T-helper 2 cell (primary cell): Measurements from ENCODE around the gene FERMT1.

Experiments
- DNase-seq, 5 experiments: peaks; one replicate each; pipeline versions ENCODE4 v3.0.0 to v3.0.0-alpha.2; 2012 to 2022
- total RNA-seq, 2 donors: gene quantifications; one replicate each; lab custom pipeline; 2026; lab: John Stamatoyannopoulos, UW

Gene FERMT1, protein sequence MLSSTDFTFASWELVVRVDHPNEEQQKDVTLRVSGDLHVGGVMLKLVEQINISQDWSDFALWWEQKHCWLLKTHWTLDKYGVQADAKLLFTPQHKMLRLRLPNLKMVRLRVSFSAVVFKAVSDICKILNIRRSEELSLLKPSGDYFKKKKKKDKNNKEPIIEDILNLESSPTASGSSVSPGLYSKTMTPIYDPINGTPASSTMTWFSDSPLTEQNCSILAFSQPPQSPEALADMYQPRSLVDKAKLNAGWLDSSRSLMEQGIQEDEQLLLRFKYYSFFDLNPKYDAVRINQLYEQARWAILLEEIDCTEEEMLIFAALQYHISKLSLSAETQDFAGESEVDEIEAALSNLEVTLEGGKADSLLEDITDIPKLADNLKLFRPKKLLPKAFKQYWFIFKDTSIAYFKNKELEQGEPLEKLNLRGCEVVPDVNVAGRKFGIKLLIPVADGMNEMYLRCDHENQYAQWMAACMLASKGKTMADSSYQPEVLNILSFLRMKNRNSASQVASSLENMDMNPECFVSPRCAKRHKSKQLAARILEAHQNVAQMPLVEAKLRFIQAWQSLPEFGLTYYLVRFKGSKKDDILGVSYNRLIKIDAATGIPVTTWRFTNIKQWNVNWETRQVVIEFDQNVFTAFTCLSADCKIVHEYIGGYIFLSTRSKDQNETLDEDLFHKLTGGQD
- 0 to 0.20 reads per million in 2 donors for total RNA-seq

GRCh38 chr20:6122873-6123648 lies at the start of gene FERMT1:
FERMT1 (minus strand) TSS chr20:6123030; CDS start chr20:6119554, 3,476 bp downstream.
- peak in 1 of 5 experiments; percentile 38 for DNase-seq

GRCh38 chr20:6169251-6169650 lies 46.4 kb upstream of the FERMT1 start:
- no peak for DNase-seq

DNA sequence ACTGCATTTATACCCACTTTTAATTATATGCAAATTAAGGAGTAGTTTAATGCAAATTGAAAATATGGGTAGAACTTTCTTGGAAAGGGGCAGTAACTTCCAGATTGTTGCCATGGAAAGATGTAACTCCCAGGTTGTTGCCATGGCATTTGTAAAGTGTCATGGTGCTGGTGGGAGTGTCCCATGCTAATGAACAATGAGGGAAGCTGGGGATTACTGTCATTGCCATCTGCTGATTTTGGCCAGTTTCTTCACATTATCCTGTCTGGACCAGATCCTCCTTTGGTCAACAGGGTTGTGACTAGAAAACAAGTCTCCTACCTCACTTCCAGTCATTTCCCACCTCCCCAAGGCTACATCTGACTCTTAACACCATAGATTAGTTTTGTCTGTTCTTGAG lies 45.4 kb upstream of the FERMT1 start:
- no peak for DNase-seq

DNA sequence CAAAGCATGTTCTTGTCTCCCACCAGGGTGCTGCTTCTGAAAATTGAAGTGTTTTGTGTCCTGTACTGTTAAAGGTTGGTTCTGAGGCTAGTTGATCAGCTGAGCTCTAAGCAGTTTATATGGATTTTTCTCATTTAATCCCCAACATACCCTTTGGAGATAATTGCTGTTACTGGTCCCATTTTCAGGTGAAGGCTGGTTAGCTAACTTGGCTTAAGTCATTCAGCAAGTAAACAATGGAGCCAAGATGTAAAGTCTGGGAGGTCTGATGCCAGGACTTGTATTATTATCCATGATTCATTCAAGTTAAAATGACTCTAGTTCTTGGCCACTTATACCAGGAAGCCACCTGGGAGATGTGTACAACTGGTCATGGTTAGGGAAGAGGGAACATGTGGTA lies 42.5 kb upstream of the FERMT1 start:
- no peak for DNase-seq

DNA sequence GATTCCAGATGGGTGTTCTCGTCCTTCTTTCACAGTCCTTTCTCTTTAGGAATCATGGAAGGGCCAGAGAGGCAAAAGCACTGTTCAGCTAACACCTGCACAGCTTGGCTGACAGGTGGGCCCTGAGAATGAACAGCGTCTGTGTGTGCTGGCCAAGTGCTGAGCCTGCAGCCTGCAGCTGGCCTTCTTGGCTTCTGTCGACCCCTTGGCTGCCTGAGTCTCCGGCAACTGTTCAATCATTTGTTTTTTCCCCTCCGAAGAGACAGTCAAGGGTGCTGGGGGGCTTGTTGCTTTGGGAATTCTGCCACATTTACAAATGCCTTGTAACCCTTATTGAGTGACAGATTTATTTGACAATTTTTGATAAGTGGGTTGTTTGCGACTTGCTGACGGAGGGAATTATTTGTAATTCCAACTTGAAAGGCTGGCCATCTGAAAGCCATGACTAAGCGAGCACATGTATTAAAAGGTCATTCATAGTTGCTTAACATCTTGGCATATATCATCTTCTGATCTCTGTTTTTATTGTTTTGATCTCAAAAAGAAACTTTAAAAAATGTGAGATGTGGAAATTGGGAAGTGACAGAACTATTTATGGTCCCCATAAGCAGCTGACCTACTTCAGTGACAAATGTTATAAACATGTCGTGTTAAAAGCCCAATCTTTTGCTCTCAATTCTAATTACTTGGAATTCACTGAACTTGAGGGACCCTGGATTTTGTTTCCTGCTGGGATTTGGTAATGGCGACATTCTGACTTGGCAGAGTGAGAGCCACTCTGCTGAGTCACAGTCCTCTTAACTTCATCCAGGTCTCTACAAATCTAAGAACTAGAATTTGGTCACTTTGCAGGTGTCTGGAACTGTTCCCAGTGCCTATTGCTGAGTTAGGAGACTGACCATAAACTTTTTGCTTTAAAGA lies 41.9 kb upstream of the FERMT1 start:
- no peak for DNase-seq

DNA sequence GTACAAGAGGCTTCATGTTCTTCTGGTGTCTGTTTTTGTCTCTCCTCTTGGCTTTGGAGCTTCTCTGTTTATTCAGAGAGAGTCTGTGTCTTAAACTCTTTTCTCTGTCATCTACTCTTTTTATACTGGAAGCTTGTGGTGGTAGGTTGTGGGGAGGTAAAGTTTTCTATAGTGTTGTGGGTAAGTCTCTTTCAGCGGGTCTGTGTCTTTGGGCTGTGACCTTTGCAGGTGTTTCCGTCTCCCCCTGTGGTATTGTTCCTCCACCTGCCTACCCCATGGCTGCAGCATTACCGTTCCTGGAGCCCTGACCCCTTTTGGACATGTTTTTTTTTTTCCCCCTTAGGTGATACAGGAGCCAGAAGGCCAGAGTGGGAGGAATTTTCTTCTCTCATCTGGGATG lies 37.9 kb upstream of the FERMT1 start:
- DNase-seq, result no peak

DNA sequence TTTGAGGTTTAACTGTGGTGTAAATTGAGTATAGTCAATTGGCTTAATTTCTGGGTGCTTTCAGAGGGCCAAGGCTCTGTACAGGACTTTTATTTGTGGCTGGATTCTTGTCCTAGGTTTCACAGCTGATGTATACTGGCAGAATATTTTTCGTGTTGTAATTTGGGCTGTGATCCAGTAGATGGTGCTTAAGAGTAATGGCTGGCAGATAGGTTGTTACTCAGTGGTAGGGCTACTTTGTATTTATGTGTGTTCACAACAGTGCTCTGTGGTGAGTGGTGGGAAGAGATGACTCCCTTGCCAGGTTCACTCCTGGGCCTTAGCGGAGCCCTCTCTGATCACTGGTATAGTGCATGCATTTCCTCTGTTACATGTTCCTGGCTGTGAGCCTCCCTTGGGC lies 34.5 kb upstream of the FERMT1 start:
- DNase-seq, result peak in 1 of 5 experiments; percentile 3

DNA sequence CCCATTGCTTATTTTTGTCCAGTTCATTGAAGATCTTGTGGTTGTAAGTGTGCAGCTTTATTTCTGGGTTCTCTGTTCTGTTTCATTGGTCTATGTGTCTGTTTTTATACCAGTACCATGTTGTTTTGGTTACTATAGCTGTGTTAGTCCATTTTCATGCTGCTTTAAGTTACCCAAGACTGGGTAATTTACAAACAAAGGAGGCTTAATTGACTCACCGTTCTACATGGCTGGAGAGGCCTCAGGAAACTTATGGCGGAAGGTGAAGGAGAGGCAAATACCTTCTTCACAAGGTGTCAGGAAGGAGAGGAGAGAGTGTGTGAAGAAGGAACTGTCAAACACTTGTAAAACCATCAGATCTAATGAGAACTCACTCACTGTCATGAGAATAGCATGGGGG lies 29.9 kb upstream of the FERMT1 start:
- no peak for DNase-seq

DNA sequence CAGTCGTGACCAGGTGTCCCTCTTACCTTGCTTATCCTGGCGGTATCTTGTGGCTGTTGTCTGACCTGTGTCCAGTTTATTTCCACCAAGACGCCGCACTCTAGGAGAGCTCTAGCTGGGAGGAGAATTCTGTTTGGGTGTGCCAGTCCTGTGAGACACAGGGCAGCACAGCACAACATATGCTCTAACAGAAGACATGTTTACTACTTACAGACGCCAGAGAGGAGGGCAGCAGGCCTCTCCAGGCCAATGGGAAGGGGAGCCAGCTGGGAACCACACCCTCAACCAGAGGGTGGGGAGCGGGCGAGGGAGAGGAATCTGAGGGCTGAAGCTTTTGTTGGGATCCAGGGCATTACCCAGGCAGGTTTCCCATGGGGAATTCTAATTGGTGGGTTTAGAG lies 25.2 kb upstream of the FERMT1 start:
- no peak for DNase-seq

DNA sequence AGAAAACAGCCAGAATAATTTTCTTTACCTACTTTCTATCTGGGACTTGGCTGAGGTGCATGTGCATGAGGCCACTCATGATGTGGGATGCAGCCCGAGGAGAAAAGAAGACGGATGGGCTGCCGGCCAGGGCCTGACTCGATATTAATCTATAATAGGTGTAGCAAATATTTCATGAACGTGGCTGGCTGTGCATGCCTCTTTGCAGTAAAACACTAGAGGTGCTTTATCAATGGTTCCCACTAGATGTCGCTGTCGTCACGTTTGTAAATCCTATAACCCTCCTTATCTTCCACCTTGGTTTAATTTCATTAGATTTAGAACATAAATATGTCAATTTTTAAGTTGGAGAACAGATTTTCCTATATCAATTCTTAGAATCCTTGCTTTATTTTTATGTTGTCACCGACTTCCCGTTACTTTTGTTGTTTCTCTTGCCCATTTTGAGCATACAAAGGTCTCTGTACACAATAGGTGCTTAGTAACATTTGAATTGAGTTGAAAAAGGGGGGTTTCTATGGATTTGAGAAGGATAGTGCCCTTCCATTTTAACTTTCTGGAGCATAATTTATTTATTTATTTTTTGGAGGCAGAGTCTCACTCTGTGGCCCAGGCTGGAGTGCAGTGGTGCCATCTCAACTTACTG lies 19.6 kb upstream of the FERMT1 start:
- DNase-seq, result peak in 1 of 5 experiments; percentile 48

- no peak for DNase-seq
Measured at GRCh38 chr20:6140947-6141346, 18.1 kb upstream of the FERMT1 start.

- no peak for DNase-seq
Measured at GRCh38 chr20:6135347-6135746, 12.5 kb upstream of the FERMT1 start.

DNA sequence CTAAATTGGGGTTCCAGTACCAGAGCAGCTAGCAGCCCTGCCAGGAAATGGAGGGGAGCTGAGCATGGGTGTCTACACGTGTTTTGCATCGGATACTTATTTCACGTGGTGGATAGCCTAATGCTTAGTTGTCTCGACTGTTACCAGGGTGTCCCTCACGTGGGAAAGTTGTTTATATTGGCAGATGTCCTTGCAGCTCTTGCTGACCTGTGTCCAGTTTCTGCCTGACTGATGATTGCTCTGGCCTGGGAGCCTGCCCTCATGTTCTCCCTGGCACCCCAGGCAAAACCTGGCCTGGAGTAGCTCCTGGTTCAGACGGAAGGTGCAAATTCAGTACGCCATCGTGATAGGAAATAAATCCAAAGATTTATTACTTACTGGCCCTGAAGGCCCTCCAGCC lies 11.8 kb upstream of the FERMT1 start:
- DNase-seq, result no peak

DNA sequence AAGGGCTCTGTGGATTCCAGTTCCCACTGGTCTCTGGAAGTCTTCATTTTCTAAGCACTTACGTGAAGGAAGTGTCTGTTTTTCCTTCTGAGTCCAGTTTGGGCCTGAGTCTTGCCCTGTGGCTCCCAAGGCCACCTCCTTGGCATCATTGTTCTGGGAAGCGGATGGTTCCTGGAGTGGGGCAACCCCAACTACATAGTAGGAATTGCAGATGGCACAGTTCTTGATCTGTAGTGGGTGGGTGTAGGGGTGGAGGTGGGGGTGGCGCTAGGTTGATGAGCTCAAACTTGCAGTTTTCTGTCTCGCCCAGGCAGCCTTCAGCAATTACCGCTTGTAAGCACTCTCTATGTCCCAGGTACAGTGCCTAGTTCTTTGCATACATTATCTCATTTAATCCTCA lies 7.2 kb upstream of the FERMT1 start:
- no peak for DNase-seq

- no peak for DNase-seq
Measured at GRCh38 chr20:6127825-6128224, 5.0 kb upstream of the FERMT1 start.

- DNase-seq, result no peak
Measured at GRCh38 chr20:6126846-6127245, 4.0 kb upstream of the FERMT1 start.

GRCh38 chr20:6123649-6124014 lies 802 bp upstream of the FERMT1 start:
- no peak for DNase-seq

DNA sequence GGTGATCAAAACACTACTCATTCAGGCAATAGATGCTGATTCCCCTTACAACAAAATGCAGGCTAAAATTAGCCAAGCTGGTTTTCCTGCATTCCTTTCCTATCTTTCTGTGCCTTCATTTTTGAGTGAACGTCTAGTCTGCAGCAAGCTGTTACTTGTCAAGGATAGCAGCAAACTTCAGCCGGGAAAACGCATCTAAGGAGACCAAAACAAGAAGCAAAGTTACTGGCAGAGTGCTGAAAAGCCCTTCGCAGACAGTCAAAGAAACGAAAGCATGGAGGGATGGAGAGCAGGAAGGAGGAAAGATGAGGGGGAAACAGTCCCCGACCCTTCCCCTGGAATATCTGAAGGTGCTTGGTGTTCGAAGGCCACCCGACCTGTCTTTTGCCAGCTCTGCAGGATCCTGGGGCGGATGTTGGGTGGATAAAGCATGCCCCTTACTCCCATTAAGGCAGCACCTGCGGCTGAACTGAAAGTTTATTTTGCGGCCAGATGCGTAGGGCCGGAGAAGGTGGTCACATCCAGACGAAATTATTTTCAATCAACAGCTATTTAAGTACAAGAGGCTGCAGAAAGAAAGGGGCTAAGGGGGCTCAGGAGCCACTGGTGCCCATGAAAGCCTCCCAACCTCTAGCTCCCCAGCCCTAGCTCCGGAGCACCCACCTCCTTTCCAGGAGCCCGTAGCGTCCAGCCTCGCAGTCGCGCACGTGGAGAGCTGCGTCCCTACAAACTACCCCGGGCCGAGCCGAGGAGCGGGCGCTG lies 538 bp downstream of the FERMT1 start:
- no peak for DNase-seq

GRCh38 chr20:6121504-6121903 lies 1.3 kb downstream of the FERMT1 start:
- DNase-seq, result no peak

GRCh38 chr20:6120491-6120988 lies 2.3 kb downstream of the FERMT1 start:
- DNase-seq, result no peak

- DNase-seq, result no peak
Measured at GRCh38 chr20:6116758-6117157, 6.1 kb downstream of the FERMT1 start.
